ENCODE data around the gene SPX.

SPX gene

DNA sequence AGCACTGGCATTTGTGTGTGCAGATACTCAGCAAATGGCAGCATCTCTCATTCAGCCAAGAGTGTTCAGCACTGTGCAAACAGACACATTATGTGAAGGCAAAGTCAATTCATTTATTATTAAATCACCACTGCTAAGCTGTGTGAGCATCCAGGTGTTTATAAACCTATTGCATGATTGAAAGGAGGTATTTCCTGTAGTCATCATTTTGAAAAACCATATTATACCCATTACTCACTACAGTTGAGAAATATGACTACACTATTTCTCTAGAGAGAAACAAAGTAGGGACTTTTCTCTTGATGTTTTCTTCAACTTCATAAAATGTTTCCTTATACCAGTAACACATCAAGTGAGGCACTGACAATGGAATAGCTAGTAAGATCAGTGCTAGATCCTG is 13.7 kb downstream of the SPX start:
- no peak for DNase-seq

DNA sequence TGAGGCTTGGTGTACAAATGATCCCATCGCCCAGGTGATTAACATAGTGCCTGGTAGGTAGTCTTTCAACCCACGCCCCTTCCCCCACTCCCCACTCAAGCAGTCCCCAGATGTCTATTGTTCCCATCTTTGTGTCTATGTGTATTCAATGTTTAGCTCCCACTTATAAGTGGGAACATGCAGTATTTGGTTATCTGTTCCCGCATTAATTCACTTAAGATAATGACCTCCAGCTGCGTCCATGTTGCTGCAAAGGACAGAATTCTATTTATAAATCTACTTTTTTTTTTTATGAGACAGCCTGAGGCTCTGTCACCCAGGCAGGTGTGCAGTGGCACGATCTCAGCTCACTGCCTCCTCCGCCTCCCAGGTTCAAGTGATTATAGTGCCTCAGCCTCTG is 15.7 kb downstream of the SPX start:
- DNase-seq: no peak

- DNase-seq: no peak
Observed at GRCh38 chr12:21542403-21542802, 16.3 kb downstream of the SPX start.

DNA sequence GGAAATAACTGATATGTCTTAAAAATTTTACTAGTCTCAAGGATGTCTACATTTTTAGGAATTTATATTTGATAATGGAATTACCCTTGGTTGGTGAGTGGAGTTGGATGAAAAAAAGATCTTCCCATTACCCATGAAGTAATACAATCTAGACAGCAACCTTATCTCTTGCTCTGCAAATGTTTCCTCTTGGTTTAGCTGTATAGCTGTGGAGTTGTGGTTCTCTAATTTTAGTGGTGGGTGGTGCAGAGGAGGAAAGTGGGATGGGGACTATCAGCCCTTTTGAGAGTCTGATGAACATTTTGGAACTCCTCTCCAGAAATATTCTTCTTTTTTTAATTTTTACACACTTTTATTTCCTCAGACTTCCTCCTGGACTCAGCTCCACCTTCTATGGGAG is 17.1 kb downstream of the SPX start:
- DNase-seq: no peak

- DNase-seq: no peak
Observed at GRCh38 chr12:21545557-21545956, 19.5 kb downstream of the SPX start.

DNA sequence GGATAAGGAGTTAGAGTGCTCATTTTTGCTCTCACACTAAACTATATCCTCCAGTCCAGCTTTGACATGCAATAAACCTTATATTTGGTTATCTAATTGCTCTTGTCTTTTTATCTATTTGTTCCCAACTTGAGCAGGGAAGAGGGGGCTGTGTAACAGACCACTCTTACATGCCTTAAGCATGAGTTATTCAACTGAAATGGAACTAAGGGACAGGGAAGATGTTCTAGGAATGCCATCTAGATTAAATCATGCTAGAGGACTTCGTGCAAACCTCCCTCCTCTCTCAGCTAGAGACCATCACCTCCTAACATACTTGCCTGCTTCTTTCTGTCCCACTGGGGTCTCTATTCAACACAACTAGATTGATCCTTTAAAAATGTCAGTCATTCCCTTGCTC is 20.6 kb downstream of the SPX start:
- DNase-seq: no peak

DNA sequence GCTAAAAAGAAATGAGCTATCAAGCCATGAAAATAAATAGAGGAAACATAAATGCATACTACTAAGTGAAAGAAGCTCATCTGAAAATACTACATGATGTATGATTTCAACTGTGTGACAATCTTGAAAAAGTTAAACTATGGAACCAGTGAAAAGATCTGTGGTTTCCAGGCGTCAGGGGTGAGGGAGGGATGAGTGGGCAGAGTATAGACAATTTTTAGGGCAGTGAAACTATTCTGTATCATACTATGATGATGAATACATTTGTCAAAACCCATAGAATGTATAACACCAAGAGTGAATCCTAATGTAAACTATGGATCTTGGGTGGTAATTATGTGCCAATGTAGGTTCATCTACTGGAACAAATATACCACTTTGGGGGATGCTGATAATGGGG is 21.3 kb downstream of the SPX start:
- no peak for DNase-seq

- no peak for DNase-seq
Observed at GRCh38 chr12:21551841-21552465, 25.9 kb downstream of the SPX start.

DNA sequence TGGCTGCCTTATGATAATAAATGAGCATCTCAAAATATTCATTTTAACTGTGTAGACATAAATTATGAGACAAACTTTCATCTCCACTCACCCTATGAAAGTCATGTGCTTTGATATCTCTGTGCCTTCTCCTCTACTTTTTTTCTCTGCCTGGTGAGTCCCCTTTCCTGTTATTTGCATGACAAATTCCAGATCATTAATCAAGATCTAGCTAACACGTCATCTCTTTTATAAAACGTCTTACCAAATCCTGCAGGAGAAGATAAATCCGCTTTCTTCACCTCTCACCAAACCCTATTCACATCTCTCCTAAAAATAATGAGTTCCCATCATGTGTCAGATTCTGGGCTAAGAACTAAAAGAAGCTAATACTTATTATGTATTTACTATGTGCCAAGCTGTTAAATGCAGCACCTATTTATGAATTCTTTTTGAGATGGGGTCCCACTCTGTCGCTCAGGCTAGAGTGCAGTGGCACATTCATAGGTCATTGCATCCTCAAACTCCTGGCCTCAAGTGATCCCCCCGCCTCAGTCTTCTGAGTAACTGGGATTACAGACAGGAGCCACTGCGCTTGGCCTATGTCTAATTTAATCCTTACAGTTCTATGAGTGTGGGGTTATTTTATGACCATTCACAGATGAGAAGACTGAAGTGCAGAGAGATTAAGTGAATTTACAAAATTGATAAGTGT is 26.7 kb downstream of the SPX start:
- no peak for DNase-seq

GRCh38 chr12:21553329-21553675 is 27.2 kb downstream of the SPX start:
- DNase-seq: no peak

- DNase-seq: no peak
Observed at GRCh38 chr12:21558100-21558679, 32.1 kb downstream of the SPX start.

- peak; percentile 63 for DNase-seq
Observed at GRCh38 chr12:21559855-21560569, 33.9 kb downstream of the SPX start.

DNA sequence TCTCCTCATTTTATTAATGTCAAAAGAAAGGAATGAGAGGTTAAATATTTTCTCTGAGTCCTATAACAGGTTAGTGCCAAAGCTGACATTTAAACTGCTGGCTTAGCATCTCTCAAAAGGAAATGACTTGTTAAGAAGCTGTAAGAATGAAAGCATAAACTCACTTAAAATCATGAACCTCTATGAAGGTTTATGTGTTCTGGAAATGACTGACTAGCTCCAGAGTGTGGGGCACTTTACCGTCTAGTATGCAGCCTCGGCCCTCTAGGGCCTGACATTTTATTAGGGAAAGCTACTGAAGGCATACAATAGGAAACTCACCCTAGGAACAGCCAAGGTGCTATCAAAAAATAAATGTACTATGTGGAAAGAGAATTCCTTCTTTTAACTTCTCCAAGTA is 35.1 kb downstream of the SPX start:
- DNase-seq: no peak

GRCh38 chr12:21562859-21563258 is 36.8 kb downstream of the SPX start:
- no peak for DNase-seq

DNA sequence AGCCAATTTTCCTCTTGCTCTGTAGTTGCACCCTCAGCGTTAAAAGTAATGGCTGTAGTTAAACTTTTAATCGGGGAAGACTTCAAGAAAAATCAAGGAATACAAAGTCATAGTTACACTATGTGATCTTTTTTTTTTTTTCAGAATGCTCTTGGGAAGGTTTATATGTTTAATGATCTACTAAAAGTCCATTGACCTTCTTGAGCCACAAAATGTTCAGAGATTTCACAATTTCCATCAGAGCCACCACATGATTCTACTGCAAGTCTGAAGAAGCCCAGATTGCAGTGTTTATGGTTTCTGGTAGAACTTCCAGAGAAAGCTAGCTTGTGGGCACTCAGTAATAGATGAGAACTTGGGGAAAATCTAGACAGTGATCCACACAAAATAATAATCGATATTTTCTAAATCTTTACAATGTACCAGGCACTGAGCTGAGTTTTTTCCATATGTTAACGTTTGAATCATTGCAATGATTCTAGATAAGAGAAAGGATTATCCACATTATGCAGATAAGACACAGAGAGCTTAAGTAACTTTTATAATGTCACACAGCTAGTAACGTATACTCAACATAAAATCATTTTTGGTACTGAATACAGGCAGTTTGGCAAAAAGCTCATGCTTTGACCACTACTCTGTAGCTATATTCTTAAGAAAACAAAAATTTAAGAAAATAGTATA is 40.3 kb downstream of the SPX start:
- DNase-seq: no peak

DNA sequence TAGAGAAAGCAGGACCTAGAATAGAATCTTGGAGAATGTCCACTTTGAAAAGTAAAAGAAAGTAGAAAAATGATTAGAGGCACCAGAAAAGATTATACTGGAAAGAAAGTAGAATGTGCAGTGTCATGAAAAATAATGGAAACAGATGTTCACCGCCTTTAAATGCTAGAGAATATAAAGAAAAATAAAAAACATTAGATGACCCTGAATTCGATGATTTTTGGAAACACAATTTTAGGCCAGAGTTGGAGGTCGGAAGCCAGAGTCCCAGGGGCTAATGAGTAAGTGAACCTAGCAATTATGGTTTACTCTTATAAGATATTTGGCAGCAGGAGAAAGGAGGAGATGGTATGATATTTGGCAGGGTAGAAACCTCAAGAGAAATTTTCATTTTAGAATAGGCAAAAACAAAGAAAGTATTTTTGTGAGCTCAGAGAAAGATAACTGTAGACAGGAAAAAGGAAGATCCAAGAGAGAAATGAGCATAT is 40.9 kb downstream of the SPX start:
- DNase-seq: no peak

DNA sequence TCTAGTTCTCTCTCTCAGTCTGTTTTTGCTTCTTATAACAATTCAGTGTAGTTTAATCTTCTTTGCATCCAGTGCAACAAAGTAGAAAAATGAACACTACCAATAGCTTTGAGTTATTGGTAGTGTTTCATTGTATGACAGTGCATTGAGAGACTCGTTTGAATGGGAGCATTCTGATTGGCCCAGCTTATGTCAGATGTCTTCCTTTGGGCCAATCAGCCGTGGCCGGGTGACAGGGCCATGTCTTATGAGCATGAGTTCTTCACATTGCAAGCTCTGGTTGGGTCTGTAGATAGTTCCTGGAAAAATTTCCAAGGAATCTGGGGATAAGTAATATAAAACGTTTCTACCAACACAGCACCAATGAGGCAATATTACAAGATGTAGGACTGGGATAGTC is 42.0 kb downstream of the SPX start:
- no peak for DNase-seq

- DNase-seq: no peak
Observed at GRCh38 chr12:21571046-21571445, 45.0 kb downstream of the SPX start.

DNA sequence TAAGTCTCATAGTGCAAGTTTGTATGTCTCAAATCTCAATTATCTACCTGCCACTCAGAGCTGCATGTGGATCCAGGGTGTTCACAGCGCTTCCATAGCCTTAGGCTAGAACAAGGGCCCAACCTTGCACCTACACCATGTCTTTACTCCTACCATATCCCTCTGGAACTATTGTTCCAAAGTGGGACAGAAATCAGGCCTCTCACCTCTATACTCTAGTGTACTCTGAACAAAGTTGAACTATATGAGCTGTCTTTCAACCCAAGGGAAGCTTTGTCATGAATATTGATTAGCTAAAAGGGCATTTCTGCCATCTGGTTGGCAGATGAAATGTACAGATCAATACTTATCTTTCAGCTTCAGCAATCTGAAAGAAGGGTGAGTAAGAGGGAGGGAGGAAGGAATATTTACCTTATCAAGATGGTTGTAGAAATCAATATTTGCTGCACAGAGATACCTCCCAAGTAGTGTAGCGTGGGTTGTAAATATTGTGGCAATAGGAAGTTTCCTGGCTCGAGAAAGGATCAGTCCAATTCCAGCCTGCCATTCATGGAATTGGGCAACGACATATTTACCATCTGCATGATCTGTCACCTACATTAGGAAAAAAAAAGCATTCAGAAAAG is 47.8 kb downstream of the SPX start:
- no peak for DNase-seq

DNA sequence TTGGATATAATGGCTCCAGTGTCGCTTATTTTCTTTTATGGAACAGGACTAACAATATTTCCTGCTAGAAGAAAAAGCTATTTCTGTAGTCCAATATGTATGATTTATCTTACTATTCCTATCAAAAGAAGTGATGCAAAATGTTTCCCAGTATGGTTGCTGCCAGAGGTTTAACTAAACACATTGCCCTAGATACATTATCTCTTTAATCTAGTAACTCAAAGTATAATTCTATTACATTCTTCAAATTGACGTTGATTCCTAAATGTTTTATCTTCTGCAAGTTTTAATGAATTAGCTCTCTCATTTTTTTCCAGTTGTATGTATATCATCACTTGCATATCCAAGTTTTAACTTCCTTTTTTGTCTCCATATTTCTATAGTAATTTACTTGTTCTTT is 50.3 kb downstream of the SPX start:
- no peak for DNase-seq

DNA sequence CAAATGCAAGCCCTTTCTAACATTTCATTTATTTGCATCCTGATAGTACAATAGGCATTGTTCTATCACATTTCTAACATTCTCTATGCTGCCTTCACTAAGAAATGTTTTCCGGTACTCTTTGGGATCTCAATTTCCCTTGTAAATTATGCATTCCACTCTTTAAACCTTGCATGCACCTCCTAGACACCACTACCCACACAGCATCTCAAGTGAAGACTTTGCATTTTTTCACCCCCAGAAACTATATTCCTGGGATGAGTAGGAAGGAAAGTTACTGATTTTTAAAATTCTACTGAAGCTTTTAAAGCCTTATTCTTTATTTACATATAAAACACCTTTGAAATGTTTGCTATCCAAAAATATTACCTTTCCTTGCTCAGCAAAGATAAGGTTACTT is 51.4 kb downstream of the SPX start:
- no peak for DNase-seq

- no peak for DNase-seq
Observed at GRCh38 chr12:21580748-21581516, 54.8 kb downstream of the SPX start.
